HEK293 (cell line): Measurements from ENCODE around the gene CNIH1.

ENCODE experiments used
- CTCF ChIA-PET: fragments of 350-600 bp; formaldehyde crosslinking; extraction: SDS; loops from one replicate; lab custom pipeline; 2021; ENCODE audit warnings: antibody characterized with exemption; lab: Yijun Ruan, JAX
- POLR2A ChIA-PET: fragments of 300-600 bp; formaldehyde crosslinking; extraction: SDS; loops from one replicate; lab custom pipeline; 2020; ENCODE audit warnings: antibody characterized with exemption, inconsistent platforms; lab: Yijun Ruan, JAX
- H3K27ac ChIP-seq: fragments of 200-500 bp; sonication (Bioruptor generic); 2 replicates; pipeline ENCODE4 v1.5.1; 2014; ENCODE audit warnings: low read depth, low read length, control low read depth, inconsistent platforms; ENCODE audit errors: extremely low read depth
- H3K36me3 ChIP-seq, 2 experiments: fragments of 200-500 bp in 1 of 2; sonication (Bioruptor generic) in 1 of 2; 1 replicate in 1 of 2; 2 replicates in 1 of 2; pipeline ENCODE4 v1.5.1; 2014 to 2017; ENCODE audit warnings: inconsistent platforms in 2 of 2, low read length in 2 of 2; ENCODE audit not compliant: control insufficient read depth in 2 of 2, insufficient read depth in 1 of 2
- H3K4me1 ChIP-seq: fragments of 200-500 bp; sonication (Bioruptor generic); 2 replicates; pipeline ENCODE4 v1.5.1; 2014; ENCODE audit warnings: mild to moderate bottlenecking, low read length, inconsistent platforms; ENCODE audit not compliant: control insufficient read depth, insufficient read depth
- H3K4me3 ChIP-seq: 2 replicates; pipeline ENCODE4 v1.5.1; 2011; ENCODE audit warnings: low read depth, mild to moderate bottlenecking, control low read depth, low read length, moderate library complexity
- H3K9me3 ChIP-seq: fragments of 200-500 bp; sonication (Bioruptor generic); 2 replicates; pipeline ENCODE4 v1.5.1; 2014; ENCODE audit warnings: low read depth, low read length, inconsistent platforms; ENCODE audit not compliant: control insufficient read depth, insufficient read depth
- GLIS2 ChIP-seq: fragments of 450-650 bp; formaldehyde crosslinking; IDR thresholded peaks from 2 replicates; pipeline ENCODE4 v1.5.1; 2016; ENCODE audit warnings: missing biosample characterization, missing genetic modification characterization
- MZF1 ChIP-seq: fragments of 450-650 bp; formaldehyde crosslinking; IDR thresholded peaks from 2 replicates; pipeline ENCODE4 v1.5.1; 2017; ENCODE audit warnings: missing biosample characterization, missing genetic modification characterization, borderline replicate concordance
- PRDM1 ChIP-seq: fragments of 450-650 bp; formaldehyde crosslinking; IDR thresholded peaks from 2 replicates; pipeline ENCODE4; 2016; ENCODE audit warnings: missing biosample characterization, missing genetic modification characterization
- RBAK ChIP-seq: fragments of 450-650 bp; formaldehyde crosslinking; IDR thresholded peaks from 2 replicates; pipeline ENCODE4 v1.5.1; 2016; ENCODE audit warnings: missing biosample characterization, missing genetic modification characterization
- SP7 ChIP-seq: fragments of 450-650 bp; formaldehyde crosslinking; IDR thresholded peaks from 2 replicates; pipeline ENCODE4 v1.5.1; 2016; ENCODE audit warnings: missing biosample characterization, missing genetic modification characterization
- ZBTB1 ChIP-seq: fragments of 450-650 bp; formaldehyde crosslinking; IDR thresholded peaks from 2 replicates; pipeline ENCODE4 v1.5.1; 2016; ENCODE audit warnings: missing biosample characterization, missing genetic modification characterization
- ZBTB48 ChIP-seq: fragments of 450-650 bp; formaldehyde crosslinking; IDR thresholded peaks from 2 replicates; pipeline ENCODE4 v1.5.1; 2016; ENCODE audit warnings: missing biosample characterization, missing genetic modification characterization
- ZFP69B ChIP-seq: fragments of 450-650 bp; formaldehyde crosslinking; IDR thresholded peaks from 2 replicates; pipeline ENCODE4 v1.5.1; 2016; ENCODE audit warnings: missing biosample characterization, missing genetic modification characterization
- ZNF146 ChIP-seq: fragments of 450-650 bp; formaldehyde crosslinking; IDR thresholded peaks from 2 replicates; pipeline ENCODE4 v1.5.1; 2016; ENCODE audit warnings: missing biosample characterization, missing genetic modification characterization
- ZNF248 ChIP-seq: fragments of 450-650 bp; formaldehyde crosslinking; IDR thresholded peaks from 2 replicates; pipeline ENCODE4 v1.5.1; 2017; ENCODE audit warnings: missing biosample characterization, missing genetic modification characterization
- ZNF302 ChIP-seq: fragments of 450-650 bp; formaldehyde crosslinking; IDR thresholded peaks from 2 replicates; pipeline ENCODE4 v1.5.1; 2016; ENCODE audit warnings: missing biosample characterization, missing genetic modification characterization, low read depth
- ZNF558 ChIP-seq: fragments of 450-650 bp; formaldehyde crosslinking; IDR thresholded peaks from 2 replicates; pipeline ENCODE4 v1.5.1; 2016; ENCODE audit warnings: missing biosample characterization, missing genetic modification characterization
- ZNF561 ChIP-seq: fragments of 450-650 bp; IDR thresholded peaks from 2 replicates; pipeline ENCODE4 v1.5.1; 2018; ENCODE audit warnings: missing biosample characterization, missing genetic modification characterization, borderline replicate concordance
- ZNF610 ChIP-seq: fragments of 450-650 bp; formaldehyde crosslinking; IDR thresholded peaks from 2 replicates; pipeline ENCODE4 v1.5.1; 2016; ENCODE audit warnings: missing biosample characterization, missing genetic modification characterization, borderline replicate concordance
- ZNF626 ChIP-seq: fragments of 450-650 bp; sonication (Bioruptor Pico); formaldehyde crosslinking; IDR thresholded peaks from 2 replicates; pipeline ENCODE4 v1.5.1; 2018; ENCODE audit warnings: missing biosample characterization, missing genetic modification characterization, inconsistent platforms
- ZNF658 ChIP-seq: fragments of 450-650 bp; formaldehyde crosslinking; IDR thresholded peaks from 2 replicates; pipeline ENCODE4; 2016; ENCODE audit warnings: missing biosample characterization, missing genetic modification characterization
- ZNF776 ChIP-seq: fragments of 450-650 bp; formaldehyde crosslinking; IDR thresholded peaks from 2 replicates; pipeline ENCODE4 v1.5.0; 2017; ENCODE audit warnings: missing biosample characterization, missing genetic modification characterization, borderline replicate concordance
- ZNF785 ChIP-seq: fragments of 450-650 bp; formaldehyde crosslinking; IDR thresholded peaks from 2 replicates; pipeline ENCODE4 v1.5.1; 2016; ENCODE audit warnings: missing biosample characterization, missing genetic modification characterization
- ZNF792 ChIP-seq: fragments of 450-650 bp; formaldehyde crosslinking; IDR thresholded peaks from 2 replicates; pipeline ENCODE4 v1.5.1; 2016; ENCODE audit warnings: missing biosample characterization, missing genetic modification characterization
- TF ChIP-seq, protein P1 (sequence below): fragments of 450-650 bp; IDR thresholded peaks from 2 replicates; pipeline ENCODE4 v1.5.1; 2018; ENCODE audit warnings: missing biosample characterization, missing genetic modification characterization
- TF ChIP-seq, protein P2 (sequence below): fragments of 450-650 bp; formaldehyde crosslinking; optimal IDR thresholded peaks from 2 replicates; pipeline ENCODE3; 2016; ENCODE audit warnings: missing biosample characterization, mild to moderate bottlenecking, missing genetic modification characterization

Gene CNIH1

DNA sequence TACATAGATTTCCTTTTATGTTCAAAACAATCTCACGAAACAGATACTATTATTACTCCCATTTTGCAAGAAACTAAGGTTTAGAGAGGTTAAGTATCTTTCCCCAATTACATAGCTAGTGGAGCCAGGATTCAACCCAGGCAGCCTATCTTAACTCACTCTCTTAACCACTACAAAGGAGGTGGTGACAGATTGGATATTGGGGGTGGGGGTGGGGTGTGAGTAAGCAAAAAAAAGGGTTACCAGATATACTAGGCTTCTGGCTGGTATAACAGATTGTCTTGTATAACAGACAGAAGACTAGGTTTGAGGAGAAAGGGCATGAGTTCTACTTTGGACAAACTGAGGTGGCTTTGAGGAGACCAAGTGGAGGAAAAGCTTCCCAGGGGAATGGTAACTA lies 45.5 kb upstream of the CNIH1 start (continued):
- TF ChIP-seq, protein P1, sequence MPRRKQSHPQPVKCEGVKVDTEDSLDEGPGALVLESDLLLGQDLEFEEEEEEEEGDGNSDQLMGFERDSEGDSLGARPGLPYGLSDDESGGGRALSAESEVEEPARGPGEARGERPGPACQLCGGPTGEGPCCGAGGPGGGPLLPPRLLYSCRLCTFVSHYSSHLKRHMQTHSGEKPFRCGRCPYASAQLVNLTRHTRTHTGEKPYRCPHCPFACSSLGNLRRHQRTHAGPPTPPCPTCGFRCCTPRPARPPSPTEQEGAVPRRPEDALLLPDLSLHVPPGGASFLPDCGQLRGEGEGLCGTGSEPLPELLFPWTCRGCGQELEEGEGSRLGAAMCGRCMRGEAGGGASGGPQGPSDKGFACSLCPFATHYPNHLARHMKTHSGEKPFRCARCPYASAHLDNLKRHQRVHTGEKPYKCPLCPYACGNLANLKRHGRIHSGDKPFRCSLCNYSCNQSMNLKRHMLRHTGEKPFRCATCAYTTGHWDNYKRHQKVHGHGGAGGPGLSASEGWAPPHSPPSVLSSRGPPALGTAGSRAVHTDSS, result no peak
- no peak for TF ChIP-seq ZNF785

DNA sequence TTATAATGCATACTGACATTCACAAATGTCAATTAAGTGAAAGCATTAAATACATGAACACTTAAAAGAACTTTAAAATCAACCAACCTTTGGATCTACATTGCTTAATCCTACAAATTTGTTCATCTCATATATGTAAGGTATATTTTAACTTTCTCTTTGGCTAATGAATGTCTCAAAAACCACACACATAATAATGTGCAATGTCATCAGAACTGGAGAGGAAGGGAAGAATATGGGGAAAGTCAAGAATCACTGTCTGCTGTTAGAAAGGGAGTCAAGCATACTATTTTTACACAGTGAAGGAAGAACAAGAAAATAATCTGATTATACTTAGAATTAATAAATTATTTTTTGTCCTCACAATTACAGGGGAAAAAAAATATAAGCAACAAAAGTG lies 42.7 kb upstream of the CNIH1 start:
- H3K36me3 ChIP-seq, result peaks cover 27 to 40% of the 10 kb centered on the region in 2 experiments
- CTCF ChIA-PET, result interaction anchor here (0.6 kb wide), 1 partner anchor 55 kb away, joined by 4 read pairs; no protein-coding TSS in a partner anchor

DNA sequence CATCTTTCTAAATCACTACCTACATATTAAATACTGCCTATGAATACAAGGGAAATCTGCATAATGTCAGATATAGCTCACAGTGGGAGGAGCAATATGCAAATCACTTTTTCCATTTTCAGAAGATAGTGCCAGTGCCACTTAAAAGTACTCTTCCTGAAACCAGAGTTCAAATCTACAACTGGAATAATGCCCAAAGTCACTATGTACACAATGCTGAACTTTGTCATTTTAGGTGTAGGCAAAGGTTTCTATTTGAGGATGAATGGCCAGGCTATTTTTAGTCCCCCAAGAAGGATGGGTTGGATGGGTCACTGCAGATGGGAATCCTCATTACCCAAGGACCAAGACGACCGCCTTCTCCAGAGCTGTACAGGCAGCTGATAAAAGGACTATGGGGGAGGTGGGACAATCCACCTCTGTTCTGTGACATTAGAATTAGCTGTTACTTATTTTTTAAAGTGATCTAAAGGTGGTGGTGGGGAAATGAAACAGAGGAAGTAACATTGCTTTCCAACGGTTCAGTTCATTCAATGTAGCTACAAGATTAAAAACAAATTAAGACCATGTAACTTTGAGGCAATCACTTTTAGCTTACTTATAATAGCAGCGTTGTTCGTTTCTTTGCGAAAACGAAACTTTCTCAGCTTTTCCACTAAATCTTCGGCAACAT lies 42.0 kb upstream of the CNIH1 start:
- Histone ChIP-seq H3K9me3 (no peaks in the 10 kb centered on the region), H3K36me3 (peaks cover 33 to 46% of the 10 kb centered on the region in 2 experiments), H3K27ac (no peak overlapping the region), H3K4me3 (no peak overlapping the region), H3K4me1 (peaks cover 3% of the 10 kb centered on the region; the same call in 1 of the 2 replicates)
- TF ChIP-seq ZNF561 (tag by site-specific recombination) (no peak), ZNF610 (no peak), ZNF626 (no peak), MZF1 (no peak), ZNF248 (tag by site-specific recombination) (no peak)
- TF ChIP-seq, protein P2, sequence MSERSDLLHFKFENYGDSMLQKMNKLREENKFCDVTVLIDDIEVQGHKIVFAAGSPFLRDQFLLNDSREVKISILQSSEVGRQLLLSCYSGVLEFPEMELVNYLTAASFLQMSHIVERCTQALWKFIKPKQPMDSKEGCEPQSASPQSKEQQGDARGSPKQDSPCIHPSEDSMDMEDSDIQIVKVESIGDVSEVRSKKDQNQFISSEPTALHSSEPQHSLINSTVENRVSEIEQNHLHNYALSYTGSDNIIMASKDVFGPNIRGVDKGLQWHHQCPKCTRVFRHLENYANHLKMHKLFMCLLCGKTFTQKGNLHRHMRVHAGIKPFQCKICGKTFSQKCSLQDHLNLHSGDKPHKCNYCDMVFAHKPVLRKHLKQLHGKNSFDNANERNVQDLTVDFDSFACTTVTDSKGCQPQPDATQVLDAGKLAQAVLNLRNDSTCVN (tag by site-specific recombination), result no peak
- POLR2A ChIA-PET, result no interaction called here
- CTCF ChIA-PET, result interaction anchor here (0.7 to 1.2 kb wide), 2 partner anchors 11 to 21 kb away, joined by 3 read pairs; no protein-coding TSS in a partner anchor

More for the DNA sequence above, 42.7 kb upstream of the CNIH1 start:
- Histone ChIP-seq H3K4me3 (no peak overlapping the region), H3K4me1 (peaks cover 3% of the 10 kb centered on the region; the same call in 1 of the 2 replicates), H3K27ac (no peak overlapping the region), H3K9me3 (no peaks in the 10 kb centered on the region)
- POLR2A ChIA-PET, result no interaction called here
- TF ChIP-seq ZNF146 (tag by site-specific recombination) (no peak), GLIS2 (tag by site-specific recombination) (no peak), RBAK (no peak), PRDM1 (peak; percentile 30; the same call in 1 of the 2 replicates)
- TF ChIP-seq, all 188 proteins: peak for 1

DNA sequence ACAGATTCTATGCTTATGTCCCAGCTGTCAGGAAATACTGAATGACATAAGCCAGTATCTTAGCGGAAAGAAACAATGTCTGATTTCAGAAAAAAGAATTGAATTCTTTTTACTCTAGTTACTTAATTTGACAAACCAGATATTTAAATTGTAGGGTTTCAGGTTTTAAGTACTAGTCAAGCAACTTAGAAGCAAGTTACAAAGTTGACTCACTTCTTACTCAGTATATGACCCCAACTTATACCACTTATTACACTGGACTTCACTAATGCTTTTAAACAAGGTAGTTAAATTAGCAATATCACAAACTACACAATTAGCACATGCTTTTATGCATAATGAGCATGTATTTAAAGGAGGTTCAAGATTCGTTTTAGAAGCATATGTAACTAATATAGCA lies 40.5 kb upstream of the CNIH1 start:
- H3K27ac ChIP-seq, result no peak overlapping the region
- TF ChIP-seq ZBTB1 (tag by site-specific recombination), result no peak
- no peak for TF ChIP-seq ZFP69B
- no peak for TF ChIP-seq ZNF558 (tag by site-specific recombination)
- no peak for TF ChIP-seq ZNF776 (tag by site-specific recombination)
- TF ChIP-seq SP7, result 0 out of 2 replicates have a peak, but pooled peaks have one; percentile 26
- TF ChIP-seq ZNF658 (tag by site-specific recombination), result no peak
- no peak for TF ChIP-seq ZNF302
- no peak for TF ChIP-seq ZNF792 (tag by site-specific recombination)
- TF ChIP-seq ZBTB48 (tag by site-specific recombination), result no peak
- H3K4me1 ChIP-seq, result peaks cover 3% of the 10 kb centered on the region; the same call in 1 of the 2 replicates
- CTCF ChIA-PET, result interaction anchor here (1.2 kb wide), 1 partner anchor 20 kb away, joined by 3 read pairs; no protein-coding TSS in a partner anchor
- H3K4me3 ChIP-seq, result no peak overlapping the region
- H3K9me3 ChIP-seq, result no peaks in the 10 kb centered on the region
- H3K36me3 ChIP-seq, result peaks cover 39 to 56% of the 10 kb centered on the region in 2 experiments; a peak in 2 of 3 replicates
- POLR2A ChIA-PET, result no interaction called here
